ENCODE measurements around the gene AGBL5. TPM values are rescaled to one million over a fixed set of nuclear protein-coding genes. Genes with fewer than 3 reads are reported as not detected.

AGBL5 gene
- total and polyA plus RNA-seq, 2 of the 13 experiments (the other 11 are each of a cell fraction or from before 2014, with no cell fraction given): 55.9 to 73.3 TPM

- TF ChIP-seq ZNF343 (CRISPR knock-in tag; IDR thresholded peaks at IDR 0.05) (no peak; the same call in 1 of the 2 replicates), ZNF10 (CRISPR knock-in tag; IDR thresholded peaks at IDR 0.05; ENCODE audit: borderline replicate concordance, low read depth) (no peak), MXD3 (CRISPR knock-in tag; IDR thresholded peaks at IDR 0.05) (peak; percentile 91; the same call in 1 of the 2 replicates), FOXM1 (CRISPR knock-in tag; IDR thresholded peaks at IDR 0.05) (no peak), CREB3 (CRISPR knock-in tag; IDR thresholded peaks at IDR 0.05) (no peak; the same call in 1 of the 2 replicates), FOXO1 (CRISPR knock-in tag; IDR thresholded peaks at IDR 0.05) (peak; percentile 71), ZSCAN21 (CRISPR knock-in tag; IDR thresholded peaks at IDR 0.05; ENCODE audit: borderline replicate concordance) (peak; percentile 79), ZNF12 (CRISPR knock-in tag; IDR thresholded peaks at IDR 0.05) (peak; percentile 74), ZNF644 (CRISPR knock-in tag; IDR thresholded peaks at IDR 0.05; ENCODE audit: low read depth) (no peak), PAF1 (CRISPR knock-in tag; IDR thresholded peaks at IDR 0.05) (no peak), PRDM10 (CRISPR knock-in tag; IDR thresholded peaks at IDR 0.05; ENCODE audit: low read depth) (no peak), SMAD3 (CRISPR knock-in tag; IDR thresholded peaks at IDR 0.05) (peak; percentile 30; the same call in 1 of the 2 replicates), FUBP1 (CRISPR knock-in tag; IDR thresholded peaks at IDR 0.05; ENCODE audit: borderline replicate concordance) (0 out of 2 replicates have a peak, but pooled peaks have one; percentile 24), DNMT3B (CRISPR knock-in tag; conservative IDR thresholded peaks at IDR 0.05) (no peak; the same call in 1 of the 2 replicates), LCORL (IDR thresholded peaks at IDR 0.05) (no peak), LCORL (CRISPR knock-in tag; IDR thresholded peaks at IDR 0.05) (peak; percentile 87), CHCHD3 (CRISPR knock-in tag; IDR thresholded peaks at IDR 0.05) (peak; percentile 22; the same call in 1 of the 2 replicates), CC2D1A (CRISPR knock-in tag; IDR thresholded peaks at IDR 0.05) (no peak), HDAC6 (IDR thresholded peaks at IDR 0.05; ENCODE audit: low read depth, low read length) (no peak), ZNF207 (IDR thresholded peaks at IDR 0.05; ENCODE audit: borderline replicate concordance) (no peak), SMAD9 (CRISPR knock-in tag; IDR thresholded peaks at IDR 0.05) (0 out of 2 replicates have a peak, but pooled peaks have one; percentile 69), ZSCAN22 (CRISPR knock-in tag; IDR thresholded peaks at IDR 0.05) (no peak)
Measured at GRCh38 chr2:27086090-27086723, 34.7 kb downstream of the AGBL5 start (continued).

Data from HepG2 (cell line).